K562 (cell line): ENCODE measurements around the gene SLAMF9.

ENCODE experiments used
- ATF7 ChIP-seq: fragments of 450-650 bp; IDR thresholded peaks from 2 replicates; pipeline ENCODE4 v1.7.1; 2014; ENCODE audit warnings: mild to moderate bottlenecking, moderate library complexity
- CEBPB ChIP-seq: fragments of 450-650 bp; IDR thresholded peaks from 2 replicates; pipeline ENCODE4 v1.6.1; 2016; ENCODE audit warnings: missing genetic modification characterization, missing compliant biosample characterization
- ESRRA ChIP-seq: fragments of 450-650 bp; IDR thresholded peaks from 2 replicates; pipeline ENCODE4 v1.6.1; 2014; ENCODE audit warnings: low read depth, mild to moderate bottlenecking, moderate library complexity, borderline replicate concordance
- SMAD1 ChIP-seq: fragments of 150-350 bp; IDR thresholded peaks from 2 replicates; pipeline ENCODE4 v1.6.1; 2014; ENCODE audit warnings: low read length, low read depth; ENCODE audit not compliant: partially characterized antibody
- TEAD2 ChIP-seq: fragments of 450-650 bp; IDR thresholded peaks from 2 replicates; pipeline ENCODE4 v1.6.1; 2016; ENCODE audit warnings: missing genetic modification characterization, control low read depth, missing compliant biosample characterization
- ZNF197 ChIP-seq: fragments of 200-800 bp; sonication (Bioruptor generic); IDR thresholded peaks from 2 replicates; pipeline ENCODE4 v1.6.1; 2016; ENCODE audit warnings: low read depth, missing genetic modification characterization, missing compliant biosample characterization
- TF ChIP-seq, protein P1 (sequence below): fragments of 250-450 bp; sonication (Bioruptor Pico); IDR thresholded peaks from 2 replicates; pipeline ENCODE4 v1.5.0; 2020; ENCODE audit warnings: mild to moderate bottlenecking
- TF ChIP-seq, protein P2 (sequence below): fragments of 450-650 bp; formaldehyde crosslinking; IDR thresholded peaks from 2 replicates; pipeline ENCODE4 v1.4.0; 2020; ENCODE audit warnings: mild to moderate bottlenecking, moderate library complexity
- TF ChIP-seq, protein P3 (sequence below): fragments of 450-650 bp; IDR thresholded peaks from 2 replicates; pipeline ENCODE4 v1.7.1; 2018; ENCODE audit warnings: mild to moderate bottlenecking, low read depth; ENCODE audit not compliant: partially characterized antibody
- TF ChIP-seq, protein P4 (sequence below), 3 experiments: IDR thresholded peaks in 2 of 3; conservative IDR thresholded peaks in 1 of 3; 2 replicates each; pipeline ENCODE4 v1.5.1; 2011 to 2012; ENCODE audit warnings: low read length in 3 of 3, mild to moderate bottlenecking in 3 of 3, control low read depth in 2 of 3, improper control_type of control experiment in 1 of 3, inconsistent platforms in 1 of 3, low read depth in 1 of 3, mixed read lengths in 1 of 3, moderate library complexity in 1 of 3; ENCODE audit not compliant: insufficient read depth in 2 of 3

DNA sequence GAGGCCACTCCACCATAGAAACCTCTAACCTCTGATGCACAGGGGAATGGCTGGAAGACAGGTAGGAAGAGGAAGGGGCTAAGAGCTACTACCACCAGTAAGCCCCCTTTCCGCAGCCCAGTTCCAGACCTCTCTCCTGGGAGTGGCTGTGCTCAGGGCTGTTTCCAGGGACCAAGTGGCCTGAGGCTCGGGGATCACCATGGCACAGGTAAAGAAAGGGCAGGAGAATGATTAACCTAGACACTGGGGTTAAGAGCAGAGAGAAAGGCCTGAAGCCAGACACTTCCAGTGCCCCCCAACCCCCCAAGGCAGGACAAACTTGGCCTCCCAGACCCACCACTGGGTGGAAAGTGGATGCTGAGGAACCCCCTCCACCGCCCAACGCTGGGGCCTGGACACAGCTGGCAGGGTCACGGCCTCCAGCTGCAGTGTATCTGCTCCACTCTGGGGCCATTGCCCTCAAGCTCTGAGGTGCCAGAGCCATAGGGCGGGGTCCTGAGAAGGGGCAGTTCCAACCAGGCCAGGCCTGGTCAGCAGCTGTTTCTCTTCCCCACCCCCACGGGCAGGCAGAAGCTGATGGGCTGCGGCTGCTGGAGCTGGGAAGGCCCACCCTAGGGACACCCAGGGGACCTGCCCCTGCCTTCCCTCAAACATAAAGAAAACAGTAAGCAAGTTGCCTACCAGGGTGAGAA lies 31.4 kb downstream of the SLAMF9 start:
- TF ChIP-seq CEBPB (no peak), TEAD2 (tag) (no peak), ZNF197 (CRISPR knock-in tag) (no peak), ESRRA (no peak), SMAD1 (no peak), ATF7 (no peak)
- TF ChIP-seq, protein P1, sequence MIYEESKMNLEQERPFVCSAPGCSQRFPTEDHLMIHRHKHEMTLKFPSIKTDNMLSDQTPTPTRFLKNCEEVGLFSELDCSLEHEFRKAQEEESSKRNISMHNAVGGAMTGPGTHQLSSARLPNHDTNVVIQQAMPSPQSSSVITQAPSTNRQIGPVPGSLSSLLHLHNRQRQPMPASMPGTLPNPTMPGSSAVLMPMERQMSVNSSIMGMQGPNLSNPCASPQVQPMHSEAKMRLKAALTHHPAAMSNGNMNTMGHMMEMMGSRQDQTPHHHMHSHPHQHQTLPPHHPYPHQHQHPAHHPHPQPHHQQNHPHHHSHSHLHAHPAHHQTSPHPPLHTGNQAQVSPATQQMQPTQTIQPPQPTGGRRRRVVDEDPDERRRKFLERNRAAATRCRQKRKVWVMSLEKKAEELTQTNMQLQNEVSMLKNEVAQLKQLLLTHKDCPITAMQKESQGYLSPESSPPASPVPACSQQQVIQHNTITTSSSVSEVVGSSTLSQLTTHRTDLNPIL (CRISPR knock-in tag) = no peak
- TF ChIP-seq, protein P2, sequence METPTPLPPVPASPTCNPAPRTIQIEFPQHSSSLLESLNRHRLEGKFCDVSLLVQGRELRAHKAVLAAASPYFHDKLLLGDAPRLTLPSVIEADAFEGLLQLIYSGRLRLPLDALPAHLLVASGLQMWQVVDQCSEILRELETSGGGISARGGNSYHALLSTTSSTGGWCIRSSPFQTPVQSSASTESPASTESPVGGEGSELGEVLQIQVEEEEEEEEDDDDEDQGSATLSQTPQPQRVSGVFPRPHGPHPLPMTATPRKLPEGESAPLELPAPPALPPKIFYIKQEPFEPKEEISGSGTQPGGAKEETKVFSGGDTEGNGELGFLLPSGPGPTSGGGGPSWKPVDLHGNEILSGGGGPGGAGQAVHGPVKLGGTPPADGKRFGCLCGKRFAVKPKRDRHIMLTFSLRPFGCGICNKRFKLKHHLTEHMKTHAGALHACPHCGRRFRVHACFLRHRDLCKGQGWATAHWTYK = no peak
- TF ChIP-seq, protein P3, sequence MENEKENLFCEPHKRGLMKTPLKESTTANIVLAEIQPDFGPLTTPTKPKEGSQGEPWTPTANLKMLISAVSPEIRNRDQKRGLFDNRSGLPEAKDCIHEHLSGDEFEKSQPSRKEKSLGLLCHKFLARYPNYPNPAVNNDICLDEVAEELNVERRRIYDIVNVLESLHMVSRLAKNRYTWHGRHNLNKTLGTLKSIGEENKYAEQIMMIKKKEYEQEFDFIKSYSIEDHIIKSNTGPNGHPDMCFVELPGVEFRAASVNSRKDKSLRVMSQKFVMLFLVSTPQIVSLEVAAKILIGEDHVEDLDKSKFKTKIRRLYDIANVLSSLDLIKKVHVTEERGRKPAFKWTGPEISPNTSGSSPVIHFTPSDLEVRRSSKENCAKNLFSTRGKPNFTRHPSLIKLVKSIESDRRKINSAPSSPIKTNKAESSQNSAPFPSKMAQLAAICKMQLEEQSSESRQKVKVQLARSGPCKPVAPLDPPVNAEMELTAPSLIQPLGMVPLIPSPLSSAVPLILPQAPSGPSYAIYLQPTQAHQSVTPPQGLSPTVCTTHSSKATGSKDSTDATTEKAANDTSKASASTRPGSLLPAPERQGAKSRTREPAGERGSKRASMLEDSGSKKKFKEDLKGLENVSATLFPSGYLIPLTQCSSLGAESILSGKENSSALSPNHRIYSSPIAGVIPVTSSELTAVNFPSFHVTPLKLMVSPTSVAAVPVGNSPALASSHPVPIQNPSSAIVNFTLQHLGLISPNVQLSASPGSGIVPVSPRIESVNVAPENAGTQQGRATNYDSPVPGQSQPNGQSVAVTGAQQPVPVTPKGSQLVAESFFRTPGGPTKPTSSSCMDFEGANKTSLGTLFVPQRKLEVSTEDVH = no peak
- TF ChIP-seq, protein P4, sequence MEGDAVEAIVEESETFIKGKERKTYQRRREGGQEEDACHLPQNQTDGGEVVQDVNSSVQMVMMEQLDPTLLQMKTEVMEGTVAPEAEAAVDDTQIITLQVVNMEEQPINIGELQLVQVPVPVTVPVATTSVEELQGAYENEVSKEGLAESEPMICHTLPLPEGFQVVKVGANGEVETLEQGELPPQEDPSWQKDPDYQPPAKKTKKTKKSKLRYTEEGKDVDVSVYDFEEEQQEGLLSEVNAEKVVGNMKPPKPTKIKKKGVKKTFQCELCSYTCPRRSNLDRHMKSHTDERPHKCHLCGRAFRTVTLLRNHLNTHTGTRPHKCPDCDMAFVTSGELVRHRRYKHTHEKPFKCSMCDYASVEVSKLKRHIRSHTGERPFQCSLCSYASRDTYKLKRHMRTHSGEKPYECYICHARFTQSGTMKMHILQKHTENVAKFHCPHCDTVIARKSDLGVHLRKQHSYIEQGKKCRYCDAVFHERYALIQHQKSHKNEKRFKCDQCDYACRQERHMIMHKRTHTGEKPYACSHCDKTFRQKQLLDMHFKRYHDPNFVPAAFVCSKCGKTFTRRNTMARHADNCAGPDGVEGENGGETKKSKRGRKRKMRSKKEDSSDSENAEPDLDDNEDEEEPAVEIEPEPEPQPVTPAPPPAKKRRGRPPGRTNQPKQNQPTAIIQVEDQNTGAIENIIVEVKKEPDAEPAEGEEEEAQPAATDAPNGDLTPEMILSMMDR (IDR thresholded peaks at IDR 0.05 in 2 of 3, conservative IDR thresholded peaks at IDR 0.05 in 1 of 3; ENCODE audit: insufficient read depth in 2 of 3, low read depth in 1 of 3, low read length in 3 of 3) = no peak
